Raji (cell line): Measurements from ENCODE around the gene NLRC5.

Source experiments
- POLR2A ChIP-seq: IDR thresholded peaks from 2 replicates; pipeline ENCODE4 v1.6.1; 2011; ENCODE audit warnings: low read depth, low read length, control low read depth; ENCODE audit not compliant: insufficient read depth

The NLRC5 gene

DNA sequence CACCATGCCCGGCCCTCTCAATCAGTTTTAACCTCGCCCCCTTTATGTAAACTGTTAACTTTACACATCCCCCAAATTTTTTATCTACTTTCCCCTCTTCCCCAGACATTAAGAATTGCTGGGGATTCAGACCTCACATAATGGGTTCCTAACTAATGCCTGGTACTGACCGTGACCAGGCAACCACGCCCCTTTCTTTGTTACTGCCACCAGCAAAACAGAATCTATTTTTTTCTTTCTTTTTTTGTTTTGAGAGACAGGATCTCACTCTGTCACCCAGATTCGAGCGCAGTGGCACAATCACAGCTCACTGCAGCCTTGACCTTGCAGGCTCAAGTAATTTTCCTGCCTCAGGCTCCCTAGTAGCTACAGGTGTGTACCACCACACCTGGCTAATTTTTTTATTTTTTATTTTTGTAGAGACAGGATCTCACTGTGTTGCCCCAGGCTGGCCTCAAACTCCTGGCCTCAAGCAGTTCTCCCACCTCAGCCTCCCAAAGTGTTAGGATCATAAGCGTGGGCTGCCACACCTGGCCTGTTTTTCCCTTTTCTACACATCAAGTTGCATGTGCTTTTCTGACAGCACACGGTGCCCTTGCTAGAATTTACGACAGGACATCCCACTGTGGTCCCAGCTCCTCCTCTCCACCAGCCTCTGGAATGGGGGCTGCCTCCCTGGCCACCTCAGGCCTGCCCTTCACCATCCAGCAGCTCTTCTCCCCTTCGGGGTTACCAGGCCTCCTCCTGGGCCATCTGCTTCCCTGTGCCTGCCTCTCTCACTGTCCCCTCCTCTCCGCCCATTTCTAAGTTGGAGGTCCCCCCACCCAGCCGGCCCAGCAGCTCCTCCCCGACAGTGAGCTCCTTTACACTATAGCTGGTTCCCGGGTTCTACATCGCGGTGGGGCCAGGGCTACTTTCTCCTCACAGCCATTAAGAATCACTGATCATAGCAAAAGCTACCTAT, 113.8 kb downstream of the NLRC5 start:
- TF ChIP-seq POLR2A = no peak

DNA sequence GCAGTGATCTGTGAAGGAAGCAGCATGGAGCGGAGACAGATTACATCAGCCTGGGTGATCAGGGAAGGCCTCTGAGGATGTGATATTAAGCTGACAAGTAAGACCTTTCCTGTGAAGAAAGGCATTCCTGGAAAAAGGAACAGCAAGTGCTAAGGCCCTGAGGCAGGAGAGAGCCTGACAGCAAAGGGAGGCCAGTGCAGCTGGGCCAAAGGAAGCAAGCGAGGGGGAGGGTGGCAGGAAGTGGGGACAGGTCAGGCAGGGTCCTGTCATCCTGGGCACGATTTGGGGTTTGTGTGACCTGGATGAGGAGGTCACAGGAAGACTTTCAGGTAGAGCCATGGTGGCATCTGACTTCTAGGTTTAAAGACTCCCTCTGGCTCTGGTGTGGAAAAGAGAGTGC, 115.3 kb downstream of the NLRC5 start:
- no peak for TF ChIP-seq POLR2A

DNA sequence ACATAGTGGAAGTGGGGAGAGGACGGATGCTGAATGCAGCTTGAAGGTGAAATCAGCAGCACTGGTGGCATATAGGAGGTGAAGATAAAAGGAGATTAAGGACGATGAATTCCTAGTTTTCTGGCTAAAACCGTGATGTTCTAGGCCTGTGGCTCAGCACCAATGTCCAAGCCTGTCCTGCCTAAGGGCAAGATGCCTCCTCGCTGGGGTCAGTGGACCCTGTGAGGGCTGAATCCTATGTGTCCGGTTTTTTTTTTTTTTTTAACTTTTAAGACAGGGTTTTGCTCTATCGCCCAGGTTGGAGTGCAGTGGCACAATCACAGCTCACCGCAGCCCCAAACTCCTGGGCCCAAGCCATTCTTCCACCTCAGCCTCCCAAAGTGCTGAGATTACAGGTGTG, 115.8 kb downstream of the NLRC5 start:
- no peak for TF ChIP-seq POLR2A

DNA sequence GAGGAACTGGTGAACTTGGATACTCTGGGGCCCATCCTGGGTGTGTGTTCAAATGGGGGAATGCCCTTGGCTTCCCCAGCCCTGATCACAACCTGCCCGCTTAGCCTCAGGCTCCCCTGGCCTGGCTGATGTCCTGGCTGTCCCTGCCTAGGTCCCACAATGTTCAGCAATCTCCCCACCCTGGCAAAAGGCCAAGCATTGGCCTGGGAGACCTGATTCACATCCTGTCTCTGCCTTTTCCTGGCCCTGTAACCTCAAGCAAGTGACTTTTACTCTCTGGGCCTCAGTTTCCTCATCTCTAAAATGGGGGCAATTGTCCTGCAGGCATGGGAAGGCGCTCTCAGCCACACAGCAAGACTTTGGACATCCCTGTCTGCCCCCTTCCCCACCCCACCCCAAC, 117.4 kb downstream of the NLRC5 start:
- TF ChIP-seq POLR2A = no peak

DNA sequence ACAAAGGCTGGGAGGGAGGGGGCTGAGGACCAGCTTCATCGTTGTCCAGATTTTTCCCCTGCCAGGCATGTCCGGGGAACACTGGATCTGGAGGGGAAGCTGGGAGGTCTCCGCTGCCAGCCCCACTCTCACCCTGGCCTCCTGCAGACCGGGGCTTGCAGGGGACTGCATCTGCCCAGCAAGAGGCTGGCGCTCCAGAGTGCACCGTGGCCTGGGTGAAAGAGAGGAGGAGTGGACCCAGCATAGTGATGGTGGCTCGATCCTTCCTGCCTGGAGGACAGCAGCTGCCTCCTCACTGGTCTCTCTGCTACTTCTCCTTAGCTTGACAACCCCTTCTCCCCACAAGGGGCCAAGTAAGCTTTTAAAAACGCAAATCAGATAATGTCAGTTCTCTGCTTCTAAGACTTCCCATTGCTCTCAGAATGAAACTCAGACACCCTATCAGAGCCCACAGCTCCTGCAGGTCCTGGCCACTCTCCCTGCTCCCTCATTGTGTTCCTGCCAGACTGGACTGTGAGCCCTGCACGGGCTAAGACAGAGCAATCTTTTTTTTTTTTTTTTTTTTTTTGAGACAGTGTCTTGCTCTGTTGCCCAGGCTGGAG, 118.1 kb downstream of the NLRC5 start:
- TF ChIP-seq POLR2A = no peak

- no peak for TF ChIP-seq POLR2A
Measured at GRCh38 chr16:57108432-57108831, 119.1 kb downstream of the NLRC5 start.

DNA sequence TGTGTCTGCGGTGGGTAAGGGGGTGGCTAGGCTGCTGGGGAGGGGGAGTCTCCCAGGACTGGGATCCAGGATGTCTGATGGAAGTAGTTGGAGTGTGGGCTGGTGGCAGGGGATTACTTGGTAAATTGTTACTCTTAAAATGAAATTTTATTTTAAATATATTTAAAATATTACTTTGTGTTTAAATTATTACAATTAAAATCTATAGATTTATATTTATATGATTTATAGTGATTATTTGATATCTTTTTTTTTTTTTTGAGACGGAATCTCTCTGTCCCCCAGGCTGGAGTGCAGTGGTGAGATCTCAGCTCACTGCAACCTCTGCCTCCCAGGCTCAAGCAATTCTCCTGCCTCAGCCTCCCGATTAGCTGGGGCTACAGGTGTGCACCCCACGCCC, 121.6 kb downstream of the NLRC5 start:
- TF ChIP-seq POLR2A = no peak

DNA sequence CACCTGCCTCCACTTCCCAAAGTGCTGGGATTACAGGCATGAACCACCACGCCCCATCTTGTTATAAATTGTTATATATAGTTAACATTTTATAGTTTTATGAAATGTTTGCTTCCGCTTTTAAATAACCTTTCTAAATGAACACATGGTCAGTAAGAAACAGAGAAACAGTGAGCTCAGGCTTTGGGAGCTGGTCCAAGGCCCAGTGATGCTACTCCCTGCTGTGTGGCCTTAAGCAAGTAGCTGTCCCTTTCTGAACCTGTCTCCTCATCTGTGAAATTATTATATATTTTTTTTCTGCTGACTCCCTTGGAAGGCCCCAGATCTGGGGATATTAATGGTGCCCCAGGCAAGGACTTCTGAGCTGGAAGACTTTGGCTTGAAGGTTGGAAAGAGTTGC, 122.1 kb downstream of the NLRC5 start:
- TF ChIP-seq POLR2A = no peak

DNA sequence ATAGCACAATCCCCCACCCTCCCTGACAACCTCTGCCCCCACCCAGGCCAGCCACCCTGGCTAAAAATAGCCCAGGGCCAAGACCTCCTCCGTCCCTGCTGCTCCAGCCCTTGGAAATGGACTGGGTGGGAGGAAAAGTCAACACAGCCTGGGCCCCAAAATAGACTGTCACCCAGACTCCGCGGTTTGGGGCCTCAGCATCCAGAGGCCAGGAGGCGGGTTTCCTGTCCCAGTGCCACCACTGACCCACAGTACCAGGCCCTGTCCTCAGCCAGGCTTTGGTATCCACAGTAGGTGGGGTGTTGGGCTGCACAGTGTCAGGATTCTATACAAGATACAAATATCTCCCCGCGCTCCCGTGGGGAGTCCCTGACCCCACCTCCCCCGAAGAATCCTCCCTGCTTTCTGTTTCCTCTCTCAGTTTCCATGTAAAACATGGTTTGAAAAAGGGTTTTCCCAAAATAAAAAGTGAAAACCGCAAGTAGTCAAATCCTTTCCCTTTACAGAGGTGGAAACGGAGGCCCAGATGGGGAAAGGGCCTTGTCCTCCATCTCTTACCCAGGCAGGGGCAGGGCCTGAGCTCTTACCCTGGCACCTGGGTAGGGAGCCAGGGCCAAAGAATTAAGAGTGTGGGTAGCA, 123.2 kb downstream of the NLRC5 start:
- no peak for TF ChIP-seq POLR2A

DNA sequence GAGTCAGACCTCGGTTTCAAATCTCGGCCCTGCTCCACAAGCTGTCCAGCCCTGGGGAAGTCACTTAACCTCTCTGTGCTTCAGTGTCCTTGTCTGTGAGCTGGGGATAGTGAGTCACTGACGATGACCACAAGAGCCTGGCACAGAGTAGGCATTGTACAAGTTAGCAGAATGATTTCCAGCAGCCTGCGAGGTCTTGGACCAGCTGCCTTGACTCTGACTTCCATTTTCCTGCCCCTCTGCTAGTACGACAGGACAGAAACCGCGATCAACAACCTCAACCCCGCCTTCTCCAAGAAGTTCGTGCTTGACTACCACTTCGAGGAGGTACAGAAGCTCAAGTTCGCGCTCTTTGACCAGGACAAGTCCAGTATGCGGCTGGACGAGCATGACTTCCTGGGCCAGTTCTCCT, 123.7 kb downstream of the NLRC5 start:
- TF ChIP-seq POLR2A = no peak

- TF ChIP-seq POLR2A = no peak
Measured at GRCh38 chr16:57113664-57114063, 124.3 kb downstream of the NLRC5 start.

DNA sequence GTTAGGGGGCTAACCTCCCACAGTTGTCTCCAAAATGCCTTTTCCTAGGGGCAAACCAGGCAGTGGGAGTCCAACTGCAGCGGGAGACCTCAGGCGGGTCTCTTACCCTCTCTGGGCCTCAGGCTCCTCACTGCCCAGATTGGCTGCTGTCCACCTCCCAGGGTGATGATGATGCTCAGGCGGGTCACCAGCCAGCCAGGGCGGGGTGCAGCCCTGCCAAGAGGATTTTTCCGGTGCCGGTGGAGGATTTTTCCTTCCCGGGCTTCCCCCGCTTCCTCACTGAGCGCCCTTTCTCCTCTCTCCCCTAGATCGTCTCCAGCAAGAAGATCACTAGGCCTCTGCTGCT, 125.8 kb downstream of the NLRC5 start:
- no peak for TF ChIP-seq POLR2A

- TF ChIP-seq POLR2A = no peak
Measured at GRCh38 chr16:57115514-57116182, 126.3 kb downstream of the NLRC5 start.

DNA sequence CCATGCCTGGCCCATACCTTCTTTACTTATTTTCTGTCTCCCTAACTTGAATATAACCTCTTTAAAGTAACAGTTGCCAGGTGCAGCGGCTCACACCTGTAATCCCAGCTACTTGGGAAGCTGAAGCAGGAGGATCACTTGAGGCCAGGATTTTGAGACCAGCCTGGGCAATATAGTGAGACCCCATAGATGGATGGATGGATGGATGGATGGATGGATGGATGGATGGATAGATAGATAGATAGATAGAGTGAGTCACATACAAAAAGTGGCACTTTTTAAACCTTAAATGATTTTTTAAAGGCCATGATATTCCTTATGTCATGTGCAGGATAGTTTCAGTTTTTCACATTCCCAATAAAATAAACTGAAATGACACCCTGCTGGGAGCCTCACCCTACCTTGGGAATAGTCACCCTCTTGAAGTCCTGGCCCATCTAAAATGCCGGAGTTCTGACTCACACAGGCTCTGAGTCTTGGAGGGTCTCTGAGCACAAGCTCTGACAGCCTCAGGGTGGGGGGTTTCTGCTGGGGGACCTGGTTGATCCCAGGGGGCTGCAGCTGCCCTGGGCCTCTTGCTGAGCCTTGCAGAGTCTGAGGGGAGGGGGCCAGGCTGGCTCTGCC, 129.2 kb downstream of the NLRC5 start:
- TF ChIP-seq POLR2A = no peak
